ENCODE results near the gene FARS2.
"Not testable (repeated sequence)": the region's sequence is repeated elsewhere in the genome, so short reads cannot be mapped to it uniquely, and the experiment has no call there.

Gene FARS2

GRCh38 chr6:5786969-5787720, 525.8 kb downstream of the FARS2 start:
- DNase-seq (ENCODE audit: low read depth): no peak

- DNase-seq (ENCODE audit: low read depth): not testable (repeated sequence)
Observed at GRCh38 chr6:5789426-5789825, 528.1 kb downstream of the FARS2 start.

GRCh38 chr6:5796555-5796954, 535.2 kb downstream of the FARS2 start:
- DNase-seq (ENCODE audit: low read depth): not testable (repeated sequence)

GRCh38 chr6:5806406-5806805, 545.1 kb downstream of the FARS2 start:
- DNase-seq (ENCODE audit: low read depth): not testable (repeated sequence)

- no peak for DNase-seq (ENCODE audit: low read depth)
Observed at GRCh38 chr6:5809450-5809849, 548.1 kb downstream of the FARS2 start.

- DNase-seq (ENCODE audit: low read depth): no peak
Observed at GRCh38 chr6:5811997-5812396, 550.7 kb downstream of the FARS2 start.

GRCh38 chr6:5813625-5814027, 552.3 kb downstream of the FARS2 start:
- no peak for DNase-seq (ENCODE audit: low read depth)

GRCh38 chr6:5814116-5814515, 552.8 kb downstream of the FARS2 start:
- no peak for DNase-seq (ENCODE audit: low read depth)

- DNase-seq (ENCODE audit: low read depth): no peak
Observed at GRCh38 chr6:5814901-5815300, 553.6 kb downstream of the FARS2 start.

GRCh38 chr6:5817869-5818268, 556.6 kb downstream of the FARS2 start:
- DNase-seq (ENCODE audit: low read depth): no peak

GRCh38 chr6:5818959-5819358, 557.6 kb downstream of the FARS2 start:
- no peak for DNase-seq (ENCODE audit: low read depth)
